ENCODE data around the gene OSBP2. TPM values are rescaled to one million over a fixed set of nuclear protein-coding genes. Genes with fewer than 3 reads are reported as not detected.

Gene OSBP2
- polyA plus RNA-seq, 1 donor (not counting 4 experiments of a cell fraction or from before 2014, with no cell fraction given): 3.0 TPM

- H3K27ac ChIP-seq (ENCODE audit: control insufficient read depth, insufficient read depth, low read length): no peak overlapping the region
- H3K4me3 ChIP-seq (ENCODE audit: control insufficient read depth in 2 of 3, extremely low read depth in 1 of 3, insufficient read depth in 2 of 3, low read depth in 1 of 3, low read length in 3 of 3): no peak overlapping the region
- H3K79me2 ChIP-seq (ENCODE audit: control insufficient read depth, insufficient read depth, low read length): no peaks in the 10 kb centered on the region
- dilution Hi-C loops (cut with MboI; ENCODE audit: extremely low pct_ligation_motif_present, low sequenced_read_pairs): no loop called here
- no peaks in the 10 kb centered on the region for H3K4me1 ChIP-seq (ENCODE audit: control insufficient read depth, extremely low read depth, insufficient read depth, low read length)
- no peaks in the 10 kb centered on the region for H3K9me1 ChIP-seq (ENCODE audit: control insufficient read depth, extremely low read depth, insufficient read depth, low read length)
- H3K27me3 ChIP-seq (ENCODE audit: control insufficient read depth, extremely low read depth, insufficient read depth, low read length): no peaks in the 10 kb centered on the region
- H3K9me3 ChIP-seq (ENCODE audit: control insufficient read depth, low read depth, low read length): no peaks in the 10 kb centered on the region
- FAIRE-seq: no peak
- no peak overlapping the region for H3K4me2 ChIP-seq (ENCODE audit: control insufficient read depth, extremely low read depth, insufficient read depth, low read depth, low read length)
- H2AFZ ChIP-seq (ENCODE audit: control insufficient read depth, low read length): no peak overlapping the region
- H4K20me1 ChIP-seq (ENCODE audit: control insufficient read depth, extremely low read depth, insufficient read depth, low read length): no peaks in the 10 kb centered on the region
- DNase-seq (ENCODE audit: low read depth, low spot score): no peak
- peaks cover 0 to 7% of the 10 kb centered on the region in 2 experiments for H3K36me3 ChIP-seq (ENCODE audit: control insufficient read depth in 2 of 2, extremely low read depth in 1 of 2, insufficient read depth in 2 of 2, low read length in 2 of 2)
- no peak overlapping the region for H3K9ac ChIP-seq (ENCODE audit: control insufficient read depth, extremely low read depth, insufficient read depth, low read length)
- TF ChIP-seq CTCF (optimal IDR thresholded peaks at IDR 0.05 in 1 of 3, IDR thresholded peaks at IDR 0.05 in 1 of 3, conservative IDR thresholded peaks at IDR 0.05 in 1 of 3; ENCODE audit: extremely low read depth in 1 of 3, insufficient read depth in 2 of 3, low read length in 3 of 3) (no peak), EZH2 (IDR thresholded peaks at IDR 0.05; ENCODE audit: low read length) (no peak)
These were observed 208.1 kb downstream of the OSBP2 start for GRCh38 chr22:30902496-30903357.

- TF ChIP-seq CTCF (optimal IDR thresholded peaks at IDR 0.05 in 1 of 3, IDR thresholded peaks at IDR 0.05 in 1 of 3, conservative IDR thresholded peaks at IDR 0.05 in 1 of 3; ENCODE audit: extremely low read depth in 1 of 3, insufficient read depth in 2 of 3, low read length in 3 of 3) (no peak), EZH2 (IDR thresholded peaks at IDR 0.05; ENCODE audit: low read length) (no peak)
- Histone ChIP-seq H3K4me3 (ENCODE audit: control insufficient read depth in 2 of 3, extremely low read depth in 1 of 3, insufficient read depth in 2 of 3, low read depth in 1 of 3, low read length in 3 of 3) (no peak overlapping the region), H3K9ac (ENCODE audit: control insufficient read depth, extremely low read depth, insufficient read depth, low read length) (no peak overlapping the region), H3K9me3 (ENCODE audit: control insufficient read depth, low read depth, low read length) (no peaks in the 10 kb centered on the region), H3K36me3 (ENCODE audit: control insufficient read depth in 2 of 2, extremely low read depth in 1 of 2, insufficient read depth in 2 of 2, low read length in 2 of 2) (peaks cover 0 to 7% of the 10 kb centered on the region in 2 experiments), H3K9me1 (ENCODE audit: control insufficient read depth, extremely low read depth, insufficient read depth, low read length) (no peaks in the 10 kb centered on the region), H3K27ac (ENCODE audit: control insufficient read depth, insufficient read depth, low read length) (no peak overlapping the region), H3K4me2 (ENCODE audit: control insufficient read depth, extremely low read depth, insufficient read depth, low read depth, low read length) (no peak overlapping the region), H3K27me3 (ENCODE audit: control insufficient read depth, extremely low read depth, insufficient read depth, low read length) (no peaks in the 10 kb centered on the region), H3K4me1 (ENCODE audit: control insufficient read depth, extremely low read depth, insufficient read depth, low read length) (no peaks in the 10 kb centered on the region), H2AFZ (ENCODE audit: control insufficient read depth, low read length) (no peak overlapping the region), H4K20me1 (ENCODE audit: control insufficient read depth, extremely low read depth, insufficient read depth, low read length) (no peaks in the 10 kb centered on the region), H3K79me2 (ENCODE audit: control insufficient read depth, insufficient read depth, low read length) (no peaks in the 10 kb centered on the region)
- DNase-seq (ENCODE audit: low read depth, low spot score) (no peak), FAIRE-seq (no peak)
- dilution Hi-C loops (cut with MboI; ENCODE audit: extremely low pct_ligation_motif_present, low sequenced_read_pairs): no loop called here
These were observed 209.3 kb downstream of the OSBP2 start for GRCh38 chr22:30903876-30904460.

Measured in keratinocyte (primary cell).